AG04450 (cell line): ENCODE measurements around the gene ADGRD1. TPM values are rescaled to one million over a fixed set of nuclear protein-coding genes. Genes with fewer than 3 reads are reported as not detected.

Experiments used
- CTCF ChIA-PET: fragments of 300-600, 350-600 bp; formaldehyde crosslinking; extraction: SDS; loops from one replicate; lab custom pipeline; 2022; ENCODE audit warnings: antibody characterized with exemption, inconsistent platforms; lab: Charles Lee
- POLR2A ChIA-PET: fragments of 350-600 bp; formaldehyde crosslinking; extraction: SDS; loops from one replicate; lab custom pipeline; 2021; ENCODE audit warnings: antibody characterized with exemption, inconsistent platforms; lab: Yijun Ruan, JAX
- DNase-seq: peaks from one replicate; pipeline ENCODE4 v3.0.0-alpha.2; 2011; ENCODE audit warnings: low read depth, low spot score
- H3K27ac ChIP-seq: one replicate; pipeline ENCODE4 v1.5.1; 2012; ENCODE audit warnings: low read depth, low read length, control low read depth
- H3K27me3 ChIP-seq: one replicate; pipeline ENCODE4 v1.6.0; 2012; ENCODE audit warnings: low read length; ENCODE audit not compliant: control insufficient read depth, insufficient read depth
- H3K4me3 ChIP-seq: 2 replicates; pipeline ENCODE4 v1.5.1; 2011; ENCODE audit warnings: mild to moderate bottlenecking, low read depth, low read length, control low read depth
- H3K9me3 ChIP-seq: 2 replicates; pipeline ENCODE4 v1.5.1; 2012; ENCODE audit warnings: low read length; ENCODE audit not compliant: control insufficient read depth, insufficient read depth
- CTCF ChIP-seq: IDR thresholded peaks from 2 replicates; pipeline ENCODE4 v1.5.1; 2011; ENCODE audit warnings: low read depth, low read length, control low read depth, inconsistent platforms
- polyA plus RNA-seq: library from polyadenylated mRNA; depleted of rRNA; stranded (reverse); fragments of >200 nt; gene quantifications from 2 replicates; pipeline ENCODE4 v1.2.3, GENCODE V29; 2011

The ADGRD1 gene
- polyA plus RNA-seq, 1 experiment, result 0.05 TPM

- Histone ChIP-seq H3K27me3 (no peaks in the 10 kb centered on the region), H3K4me3 (no peak overlapping the region), H3K9me3 (peaks cover 47% of the 10 kb centered on the region), H3K27ac (no peak overlapping the region)
- POLR2A ChIA-PET, result no interaction called here
- CTCF ChIA-PET, result no interaction called here
- no peak for TF ChIP-seq CTCF
- DNase-seq, result no peak
Observed at GRCh38 chr12:131076791-131077747, 123.4 kb downstream of the ADGRD1 start.

GRCh38 chr12:131077931-131078391 lies 124.3 kb downstream of the ADGRD1 start:
- POLR2A ChIA-PET, result no interaction called here
- H3K4me3 ChIP-seq, result no peak overlapping the region
- peaks cover 43% of the 10 kb centered on the region for H3K9me3 ChIP-seq
- H3K27me3 ChIP-seq, result no peaks in the 10 kb centered on the region
- no peak for TF ChIP-seq CTCF
- DNase-seq, result no peak
- CTCF ChIA-PET, result no interaction called here
- H3K27ac ChIP-seq, result no peak overlapping the region

- peaks cover 47% of the 10 kb centered on the region for H3K9me3 ChIP-seq
- TF ChIP-seq CTCF, result no peak
- H3K27me3 ChIP-seq, result no peaks in the 10 kb centered on the region
- no peak for DNase-seq
- no peak overlapping the region for H3K4me3 ChIP-seq
- CTCF ChIA-PET, result no interaction called here
- POLR2A ChIA-PET, result no interaction called here
- H3K27ac ChIP-seq, result no peak overlapping the region
Observed at GRCh38 chr12:131082290-131083194, 128.8 kb downstream of the ADGRD1 start.

GRCh38 chr12:131084341-131085011 lies 130.8 kb downstream of the ADGRD1 start:
- H3K27ac ChIP-seq, result no peak overlapping the region
- peaks cover 60% of the 10 kb centered on the region for H3K9me3 ChIP-seq
- TF ChIP-seq CTCF, result no peak
- no peak for DNase-seq
- H3K27me3 ChIP-seq, result no peaks in the 10 kb centered on the region
- no peak overlapping the region for H3K4me3 ChIP-seq
- ChIA-PET CTCF (no interaction called here), POLR2A (no interaction called here)
